Measurements from ENCODE around the gene ADH1A.

DNA sequence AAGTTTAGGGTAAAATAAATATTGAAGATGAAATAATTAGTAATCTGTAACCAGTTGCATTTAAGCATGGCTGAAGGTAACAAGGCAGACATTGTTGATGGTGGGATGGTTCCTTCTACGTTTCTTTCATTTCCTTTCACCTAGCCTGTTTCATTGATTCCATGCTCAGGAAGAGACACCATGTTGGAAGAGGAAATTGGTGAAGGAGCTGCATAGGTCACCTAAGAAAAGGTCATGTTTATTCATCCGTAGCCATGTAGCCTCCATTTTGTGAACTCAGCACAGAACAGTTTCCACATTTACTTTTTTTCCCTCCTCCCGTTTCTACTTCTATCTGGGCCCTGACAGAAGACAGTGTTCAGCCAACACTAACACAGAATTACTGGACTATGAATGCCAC is 26.6 kb upstream of the ADH1A start:
- TF ChIP-seq, protein P1, sequence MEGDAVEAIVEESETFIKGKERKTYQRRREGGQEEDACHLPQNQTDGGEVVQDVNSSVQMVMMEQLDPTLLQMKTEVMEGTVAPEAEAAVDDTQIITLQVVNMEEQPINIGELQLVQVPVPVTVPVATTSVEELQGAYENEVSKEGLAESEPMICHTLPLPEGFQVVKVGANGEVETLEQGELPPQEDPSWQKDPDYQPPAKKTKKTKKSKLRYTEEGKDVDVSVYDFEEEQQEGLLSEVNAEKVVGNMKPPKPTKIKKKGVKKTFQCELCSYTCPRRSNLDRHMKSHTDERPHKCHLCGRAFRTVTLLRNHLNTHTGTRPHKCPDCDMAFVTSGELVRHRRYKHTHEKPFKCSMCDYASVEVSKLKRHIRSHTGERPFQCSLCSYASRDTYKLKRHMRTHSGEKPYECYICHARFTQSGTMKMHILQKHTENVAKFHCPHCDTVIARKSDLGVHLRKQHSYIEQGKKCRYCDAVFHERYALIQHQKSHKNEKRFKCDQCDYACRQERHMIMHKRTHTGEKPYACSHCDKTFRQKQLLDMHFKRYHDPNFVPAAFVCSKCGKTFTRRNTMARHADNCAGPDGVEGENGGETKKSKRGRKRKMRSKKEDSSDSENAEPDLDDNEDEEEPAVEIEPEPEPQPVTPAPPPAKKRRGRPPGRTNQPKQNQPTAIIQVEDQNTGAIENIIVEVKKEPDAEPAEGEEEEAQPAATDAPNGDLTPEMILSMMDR (conservative IDR thresholded peaks at IDR 0.05; ENCODE audit: low read depth, low read length): no peak
- TF ChIP-seq EZH2phosphoT487 (IDR thresholded peaks at IDR 0.05; ENCODE audit: borderline replicate concordance, low read length): no peak
- TF ChIP-seq EZH2 (IDR thresholded peaks at IDR 0.05; ENCODE audit: low read length, unreplicated experiment): no peak

All from PC-3 (cell line).